Myocyte (in vitro differentiated cells): ENCODE results near the gene LAMA4. TPM values are rescaled to one million over a fixed set of nuclear protein-coding genes. Genes with fewer than 3 reads are reported as not detected.

ENCODE experiments used
- DNase-seq: peaks from one replicate; pipeline ENCODE4 v3.0.0-alpha.2; 2012; ENCODE audit warnings: low read depth
- total RNA-seq: library from RNA; depleted of rRNA; stranded (reverse); fragments of >200 nt; gene quantifications from 2 replicates; pipeline ENCODE4 v1.2.3, GENCODE V29; 2014

LAMA4 gene
- total RNA-seq, 1 donor from 2014 or later: 66.2 TPM

DNA sequence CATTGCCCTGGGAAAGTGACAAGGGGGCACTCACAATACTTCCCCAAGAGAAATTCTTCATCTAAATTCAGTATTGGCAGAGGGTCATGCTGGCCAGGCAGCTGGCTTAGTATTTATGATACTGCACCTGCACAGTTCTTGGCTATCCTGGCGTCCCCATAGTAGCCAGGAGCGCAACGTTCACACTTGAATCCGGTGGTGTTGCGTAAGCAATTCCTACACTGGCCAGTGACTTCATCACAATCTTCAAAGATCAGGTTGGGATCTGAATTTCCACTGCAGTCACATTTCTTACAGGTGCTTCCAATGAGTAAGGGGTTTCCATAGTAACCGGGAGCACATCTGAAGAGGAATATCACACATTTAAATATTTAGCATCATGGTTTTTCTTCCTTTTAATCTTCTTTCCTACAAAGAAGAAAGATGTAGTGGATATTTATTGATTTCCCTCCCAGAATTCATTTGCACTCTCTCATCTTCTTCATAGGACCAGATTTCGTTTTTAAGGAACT is 62.8 kb downstream of the LAMA4 start:
- no peak for DNase-seq

- no peak for DNase-seq
Measured at GRCh38 chr6:112190164-112190563, 64.2 kb downstream of the LAMA4 start.

DNA sequence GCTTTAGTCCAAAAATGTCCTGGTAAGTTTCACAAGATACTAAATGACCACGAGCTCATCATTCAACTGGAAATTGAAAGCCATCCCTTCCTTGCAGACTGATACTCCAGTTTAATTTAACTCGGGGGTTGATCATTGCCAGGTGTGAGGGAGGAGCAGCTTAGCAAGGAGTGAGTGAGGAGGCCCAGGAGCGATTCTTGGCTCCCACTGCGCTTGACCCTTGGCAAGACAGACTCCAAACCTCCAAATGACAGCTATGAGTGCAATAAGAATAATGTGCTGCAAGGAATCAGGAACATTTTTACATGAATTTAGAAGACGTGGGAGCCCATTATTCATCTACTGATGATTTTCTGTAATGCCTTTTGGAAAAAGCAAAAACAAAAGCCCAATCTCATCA is 64.9 kb downstream of the LAMA4 start:
- DNase-seq: no peak

DNA sequence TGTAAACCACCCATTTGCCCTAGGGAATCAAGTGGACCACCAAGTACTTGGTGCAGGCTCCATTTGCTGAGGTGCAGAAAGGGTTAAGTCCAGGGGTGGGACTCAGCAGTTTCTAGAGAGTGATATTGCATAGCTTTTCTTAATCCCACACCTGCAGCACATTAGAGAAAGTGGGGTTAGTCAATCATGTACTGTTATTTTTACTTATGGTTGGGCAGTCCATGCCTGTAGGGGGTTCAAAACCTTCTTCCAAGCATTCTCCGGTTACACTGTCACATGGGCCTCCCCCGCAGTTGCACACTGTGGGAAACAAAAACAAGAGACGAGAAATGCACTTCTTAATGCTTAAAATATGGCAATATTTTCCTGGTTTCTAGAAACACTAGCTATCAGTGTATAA is 65.5 kb downstream of the LAMA4 start:
- DNase-seq: no peak

DNA sequence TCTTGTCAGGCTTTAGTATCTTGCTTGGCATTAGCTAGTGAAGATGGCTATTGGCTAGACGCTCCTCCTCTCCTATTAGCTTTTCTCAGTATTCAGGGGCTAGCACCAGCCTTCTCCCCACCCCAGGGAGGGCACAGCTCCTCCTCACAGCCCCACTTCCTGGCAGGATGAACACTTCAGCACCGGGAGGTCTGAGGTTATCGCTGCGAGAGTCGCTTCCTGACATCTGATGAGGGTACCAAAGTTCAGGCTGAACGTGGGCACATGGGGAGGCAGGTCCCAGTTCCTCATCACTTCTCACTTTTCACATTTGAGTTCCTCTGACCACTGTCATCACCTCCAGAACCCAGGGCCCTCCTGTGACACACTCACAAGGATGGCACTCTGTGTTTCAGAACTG is 66.6 kb downstream of the LAMA4 start:
- DNase-seq: no peak

DNA sequence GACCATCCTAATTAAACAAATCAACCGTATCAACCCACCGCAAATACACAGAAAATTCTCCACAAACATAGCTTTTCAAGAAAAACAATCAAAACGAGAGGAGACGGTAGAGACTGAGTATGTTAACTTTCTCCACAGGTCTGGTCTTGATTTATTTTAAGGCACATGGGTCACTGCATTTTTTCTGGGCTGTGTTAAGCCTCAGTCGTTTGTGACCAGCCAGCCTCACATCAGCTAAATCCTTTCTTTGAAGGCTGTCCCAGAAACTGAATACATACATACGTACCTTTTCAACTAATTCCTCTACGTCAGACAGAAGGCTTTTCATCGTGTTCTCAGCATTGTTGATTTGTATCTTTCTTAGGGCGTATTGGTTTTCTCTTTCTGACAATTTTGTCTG is 69.4 kb downstream of the LAMA4 start:
- peak; percentile 62 for DNase-seq

- peak; percentile 85 for DNase-seq
Measured at GRCh38 chr6:112183271-112183671, 71.1 kb downstream of the LAMA4 start.

DNA sequence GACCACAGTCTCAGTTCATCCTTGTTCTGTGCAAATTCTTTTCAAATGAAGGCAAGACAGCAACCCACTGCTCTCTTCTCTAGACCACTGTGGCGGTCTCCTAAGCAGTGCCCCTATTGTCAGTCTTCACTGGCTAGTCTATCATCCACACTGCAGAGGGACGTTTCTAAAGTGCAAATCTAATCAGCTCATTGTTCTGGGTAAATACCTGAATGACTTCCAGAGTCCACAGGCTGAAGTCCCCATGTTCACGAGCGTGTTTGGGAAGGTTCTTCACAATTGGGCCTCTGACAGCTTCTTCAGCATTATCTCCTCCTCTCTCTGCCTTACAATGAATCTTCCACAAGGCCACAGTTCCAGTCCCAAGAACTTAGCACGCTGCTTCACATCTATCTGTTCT is 73.2 kb downstream of the LAMA4 start:
- DNase-seq: no peak

GRCh38 chr6:112180095-112180820 is 74.1 kb downstream of the LAMA4 start:
- peak; percentile 79 for DNase-seq

DNA sequence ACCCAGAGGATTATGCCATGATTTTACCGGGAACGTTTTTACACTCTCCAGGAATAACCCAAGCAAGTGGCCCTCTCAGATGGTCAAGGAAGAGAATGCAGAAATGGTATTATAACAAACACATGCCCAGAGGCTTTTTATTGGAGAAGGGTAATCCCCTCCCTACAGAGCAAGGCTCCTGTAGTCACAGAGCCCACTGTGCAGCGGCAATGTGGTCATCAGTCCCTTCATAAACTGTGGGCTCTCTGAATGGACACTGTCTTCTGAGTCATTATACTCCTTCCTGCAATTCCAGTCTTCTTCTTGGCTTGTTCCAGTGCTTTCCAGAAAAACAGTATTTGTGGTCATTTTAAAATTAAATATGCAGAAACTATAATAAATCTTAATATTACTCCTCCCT is 74.7 kb downstream of the LAMA4 start:
- no peak for DNase-seq

DNA sequence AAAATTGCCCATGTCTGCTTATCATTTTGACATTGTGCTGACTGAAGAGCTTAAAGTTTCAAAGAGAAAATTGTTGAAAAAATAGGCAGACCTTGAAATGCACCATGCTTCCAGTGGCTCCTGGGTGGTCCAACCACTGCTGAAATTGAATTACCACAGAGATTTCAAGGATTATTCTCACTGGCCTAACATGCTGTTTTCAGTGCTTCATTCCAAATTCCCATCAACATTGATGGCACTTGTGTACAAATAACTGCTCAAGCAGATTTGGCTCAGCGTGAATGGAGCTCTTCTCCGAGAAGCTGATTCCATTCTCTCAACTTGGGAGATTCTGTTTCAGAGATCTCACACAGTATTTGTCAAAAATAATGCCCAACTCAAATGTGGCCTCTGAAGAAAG is 75.5 kb downstream of the LAMA4 start:
- no peak for DNase-seq

DNA sequence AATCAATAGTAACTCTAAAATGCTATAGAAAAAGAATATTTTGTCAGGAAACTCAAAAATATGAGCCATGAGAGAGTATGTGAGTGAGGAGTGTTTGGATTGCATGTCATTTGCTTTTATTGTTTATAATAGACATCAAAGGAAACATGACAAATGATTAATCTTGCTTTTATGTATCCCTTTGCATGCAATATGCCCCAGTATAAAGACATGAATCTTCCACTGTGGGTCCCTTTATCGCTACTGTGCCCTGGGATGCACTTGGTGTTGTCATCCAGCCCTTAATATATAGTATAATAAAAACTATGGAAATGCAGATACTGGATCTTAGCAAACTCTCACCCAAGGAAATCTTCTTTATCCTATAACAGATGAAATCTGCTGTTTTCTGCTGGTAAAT is 77.3 kb downstream of the LAMA4 start:
- no peak for DNase-seq

GRCh38 chr6:112176175-112176574 is 78.2 kb downstream of the LAMA4 start:
- DNase-seq: no peak

GRCh38 chr6:112173221-112173804 is 81.1 kb downstream of the LAMA4 start:
- no peak for DNase-seq

- DNase-seq: no peak
Measured at GRCh38 chr6:112172540-112172939, 81.8 kb downstream of the LAMA4 start.

DNA sequence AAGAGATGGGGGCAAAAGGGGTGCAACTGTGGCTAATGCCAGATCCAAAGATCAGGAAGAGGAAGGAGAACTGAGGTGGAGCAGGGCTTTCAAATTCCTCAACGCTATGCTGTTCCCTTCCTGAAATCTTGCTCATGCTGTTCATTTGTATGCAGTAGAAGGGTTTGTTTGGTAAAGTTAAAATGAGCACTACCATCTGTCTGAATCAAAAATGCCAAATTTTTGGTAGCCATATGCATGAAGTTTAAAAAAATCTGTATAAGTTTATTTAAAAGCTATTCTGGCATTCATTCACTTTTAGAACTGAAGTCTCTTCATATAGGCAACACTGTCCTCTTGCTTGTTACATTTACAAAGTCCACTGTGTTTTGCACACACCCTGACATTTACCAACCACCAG is 84.8 kb downstream of the LAMA4 start:
- DNase-seq: no peak

DNA sequence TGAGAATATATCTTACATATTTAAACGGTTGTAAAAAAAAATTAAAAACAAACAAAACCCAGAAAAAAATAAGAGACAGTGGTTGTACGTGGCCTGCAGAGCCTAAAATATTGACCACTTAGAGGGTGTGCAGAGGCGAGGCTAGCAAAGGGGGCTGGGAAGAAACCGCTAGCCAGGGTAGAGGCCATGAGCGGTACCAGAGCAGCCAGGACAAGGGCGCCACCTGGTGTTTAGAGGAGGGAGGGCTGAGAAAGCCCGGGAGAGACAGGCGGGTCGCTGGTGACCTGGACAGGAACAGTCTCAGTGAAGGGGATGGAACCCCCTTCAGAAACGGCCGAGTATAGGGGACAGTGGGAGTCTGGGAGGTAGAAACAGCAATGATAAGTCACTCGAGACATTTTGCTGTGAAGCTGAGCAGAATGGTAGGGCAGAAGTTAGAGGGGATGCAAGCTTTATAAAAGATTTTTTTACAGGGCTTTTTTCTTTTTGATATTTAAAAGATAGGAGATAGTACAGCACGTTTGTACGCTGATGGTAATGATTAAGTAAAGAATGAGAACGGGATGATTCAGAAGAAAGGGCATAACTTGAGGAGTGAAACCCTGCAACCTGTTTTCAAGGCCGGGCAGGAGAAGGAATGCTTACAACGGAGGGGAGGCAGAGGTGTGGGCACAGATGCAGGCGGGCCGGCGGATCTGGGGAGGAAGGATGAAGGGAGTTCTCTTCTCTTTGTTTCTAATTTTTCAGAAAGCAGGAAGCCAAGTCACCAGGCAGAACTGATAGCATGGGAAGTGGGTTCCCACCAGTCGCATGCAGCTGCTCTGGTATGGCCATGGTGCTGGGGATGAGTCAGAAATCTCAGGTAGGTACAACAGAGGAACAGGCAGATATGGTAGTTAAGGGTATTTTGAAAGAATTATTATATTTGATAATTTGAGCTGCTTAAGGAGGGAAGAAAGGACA is 90.8 kb downstream of the LAMA4 start:
- peak; percentile 77 for DNase-seq

- DNase-seq: no peak
Measured at GRCh38 chr6:112160745-112161144, 93.6 kb downstream of the LAMA4 start.

DNA sequence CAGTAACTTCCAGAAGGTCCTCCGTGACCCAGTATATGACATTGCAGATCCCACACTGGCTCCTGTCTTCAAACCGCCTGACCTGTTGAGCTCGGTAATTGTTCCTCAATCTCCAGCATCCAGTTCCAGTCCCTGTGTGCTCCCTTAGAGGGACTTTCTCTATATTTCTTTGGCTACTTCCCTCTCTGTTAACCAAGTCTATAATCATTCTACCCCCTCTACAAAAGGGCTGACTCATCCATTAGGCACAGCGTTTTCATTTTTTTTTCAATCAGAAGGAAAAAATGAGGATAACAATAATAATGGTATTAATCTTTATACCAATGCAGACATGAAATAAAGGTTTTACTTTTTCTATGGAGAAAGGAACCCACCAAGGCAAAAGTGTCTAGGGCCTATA is 97.7 kb downstream of the LAMA4 start:
- no peak for DNase-seq

DNA sequence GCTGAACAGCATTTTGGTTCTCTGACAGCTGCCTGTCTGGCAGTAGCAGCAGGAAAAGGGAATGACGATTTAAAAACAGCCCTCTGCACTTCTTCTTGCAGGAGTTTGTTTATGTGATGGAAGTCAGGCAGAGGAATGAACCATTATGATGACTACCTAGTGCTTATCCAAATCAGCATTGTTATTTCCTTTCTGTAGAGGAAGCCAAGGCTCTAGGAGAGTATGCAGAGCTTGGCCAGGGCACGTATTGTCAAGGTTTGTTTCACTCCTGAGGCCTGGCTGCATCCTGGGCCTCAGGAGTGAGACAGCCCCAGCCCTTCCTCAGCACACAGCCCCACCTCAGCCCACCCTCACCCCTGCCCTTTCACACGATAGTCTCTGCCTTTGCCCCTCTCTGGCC is 98.5 kb downstream of the LAMA4 start:
- no peak for DNase-seq

- no peak for DNase-seq
Measured at GRCh38 chr6:112154711-112155110, 99.7 kb downstream of the LAMA4 start.
